Left renal cortex interstitium (tissue), 4 donors: Measurements from ENCODE around the gene KYAT1. TPM values are rescaled to one million over a fixed set of nuclear protein-coding genes. Genes with fewer than 3 reads are reported as not detected.
A peak's percentile ranks its signal among the peaks of the same experiment; 100 is the strongest.

ENCODE experiments used
- DNase-seq, 4 donors: peaks; one replicate each; pipeline ENCODE4 v3.0.0-alpha.2; 2013; ENCODE audit warnings: low read depth in 4 of 4, low spot score in 2 of 4, missing footprints in 1 of 4
- polyA plus RNA-seq, 4 donors: library from polyadenylated mRNA; unstranded; fragments of 120-200 nt; gene quantifications; one replicate each; pipeline ENCODE4 v1.2.1, GENCODE V29; 2013; ENCODE audit not compliant: insufficient read length in 4 of 4

Gene KYAT1
- polyA plus RNA-seq: 10 to 100 TPM; 17.0 to 31.0 (median 25.5) TPM

DNA sequence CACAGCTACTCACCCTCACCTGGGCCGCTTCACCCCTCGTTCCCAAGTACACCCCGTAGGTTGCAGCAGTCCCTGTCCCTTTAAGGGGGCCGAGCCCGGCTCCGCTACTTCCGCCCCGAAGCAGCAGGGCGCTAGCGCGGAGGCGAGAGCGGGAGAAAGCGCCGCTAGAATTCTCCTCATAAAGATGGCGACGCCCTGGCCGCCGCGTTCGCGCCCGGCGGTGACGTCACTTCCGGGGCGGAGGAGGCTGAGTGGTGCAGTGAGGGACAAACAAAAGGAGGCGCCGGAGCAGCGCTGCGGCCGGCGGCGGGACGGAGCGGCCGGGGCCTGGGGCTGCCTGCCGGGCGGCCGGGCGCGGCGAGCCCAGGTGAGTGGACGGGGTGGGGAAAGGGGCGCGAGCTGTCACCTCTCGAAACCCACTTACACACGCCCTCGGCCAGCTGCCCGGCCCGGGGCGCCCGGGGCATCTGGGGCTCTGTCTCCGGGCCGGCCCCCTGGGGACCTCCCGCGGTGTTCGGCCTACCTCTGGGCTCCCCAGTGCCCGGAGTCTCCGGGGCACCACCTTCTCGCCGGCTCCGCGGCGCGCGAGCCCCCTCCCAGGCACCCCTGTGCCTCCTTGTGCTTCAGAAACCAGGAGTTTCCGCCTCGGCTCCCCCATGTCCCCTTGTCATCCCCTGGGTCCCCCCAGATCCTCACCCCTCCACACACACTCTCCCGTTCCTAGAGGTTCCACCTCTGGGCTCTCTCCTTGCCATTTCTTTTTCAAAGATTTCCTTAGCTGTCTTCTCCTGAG, at the start of gene KYAT1, which contains the start of gene LRRC8A:
Gene KYAT1 (minus strand): TSS at position 67 of the 793 bp plus-strand sequence. CDS start 36,545 bp downstream, outside the sequence.
Gene LRRC8A (plus strand): TSS at position 250 of the 793 bp plus-strand sequence. CDS start 25,032 bp downstream, outside the sequence.
- DNase-seq: peak; percentile 82 to 95 (median 91)

DNA sequence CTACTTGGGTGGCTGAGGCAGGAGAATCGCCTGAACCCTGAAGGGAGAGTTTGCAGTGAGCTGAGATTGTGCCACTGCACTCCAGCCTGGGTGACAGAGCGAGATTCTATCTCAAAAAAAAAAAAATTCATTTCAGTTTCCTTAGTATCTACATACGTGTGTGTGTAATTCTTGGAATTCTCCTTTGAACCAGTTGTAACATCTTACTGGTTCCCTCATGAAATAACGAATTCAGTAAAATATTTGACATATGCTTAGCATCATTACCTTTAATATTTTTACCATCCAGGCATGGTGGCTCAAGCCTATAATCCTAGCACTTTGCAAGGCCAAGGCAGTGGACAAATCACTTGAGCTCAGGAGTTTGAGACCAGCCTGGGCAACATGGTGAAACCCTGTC, 47.8 kb upstream of the KYAT1 start:
- no peak for DNase-seq

DNA sequence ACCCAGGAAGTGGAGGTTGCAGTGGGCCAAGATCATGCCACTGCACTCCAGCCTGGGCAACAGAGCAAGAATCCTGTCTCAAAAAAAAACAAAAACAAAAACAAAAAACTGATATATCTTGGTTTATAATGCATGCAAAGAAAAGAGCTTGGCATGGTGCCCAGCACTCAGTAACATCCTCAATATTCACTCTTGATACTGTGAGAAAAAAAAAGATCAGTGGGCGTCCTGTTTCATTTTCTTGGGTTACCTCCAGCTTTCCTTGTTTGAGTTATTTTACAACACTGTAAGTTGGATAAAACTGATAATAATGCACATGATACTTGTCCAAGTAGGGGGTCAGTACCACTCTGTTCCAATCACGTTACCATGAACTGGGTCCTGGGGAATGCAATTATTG, 46.9 kb upstream of the KYAT1 start:
- DNase-seq: no peak

DNA sequence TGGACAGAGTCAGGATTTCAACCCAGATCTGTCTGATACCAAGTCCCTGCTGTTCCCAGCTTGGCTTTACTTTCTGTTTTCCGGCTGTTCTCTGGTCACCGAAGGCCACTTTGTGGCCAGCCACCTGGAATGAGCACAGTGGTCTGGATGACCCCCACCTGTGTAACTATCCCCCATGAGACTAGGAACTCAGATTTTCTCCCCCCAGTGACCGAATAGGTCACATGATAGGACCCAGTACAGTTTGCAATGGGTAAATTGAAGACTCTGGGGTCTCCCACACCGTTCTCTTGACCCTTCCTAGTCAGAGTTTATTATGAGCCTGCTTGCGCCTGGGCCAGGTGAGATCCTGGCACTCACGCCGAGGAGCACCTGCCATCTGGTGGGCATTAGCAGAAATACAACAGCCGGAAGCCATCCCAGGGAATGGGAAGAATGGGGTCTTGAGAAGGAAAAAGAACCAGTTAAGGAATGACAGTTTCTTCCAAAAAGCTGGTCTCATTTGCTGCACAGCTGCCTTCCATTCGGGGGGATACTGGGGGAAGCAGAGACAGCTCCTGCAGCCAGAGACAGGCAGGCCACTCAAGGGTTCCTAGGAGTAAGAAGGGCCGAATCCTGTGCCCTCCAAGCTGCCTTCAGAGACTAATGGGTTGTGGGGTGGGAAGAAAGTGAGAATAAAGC, 46.1 kb upstream of the KYAT1 start:
- peak in 3 of 4 donors; percentile 17 to 45 (median 41) for DNase-seq

DNA sequence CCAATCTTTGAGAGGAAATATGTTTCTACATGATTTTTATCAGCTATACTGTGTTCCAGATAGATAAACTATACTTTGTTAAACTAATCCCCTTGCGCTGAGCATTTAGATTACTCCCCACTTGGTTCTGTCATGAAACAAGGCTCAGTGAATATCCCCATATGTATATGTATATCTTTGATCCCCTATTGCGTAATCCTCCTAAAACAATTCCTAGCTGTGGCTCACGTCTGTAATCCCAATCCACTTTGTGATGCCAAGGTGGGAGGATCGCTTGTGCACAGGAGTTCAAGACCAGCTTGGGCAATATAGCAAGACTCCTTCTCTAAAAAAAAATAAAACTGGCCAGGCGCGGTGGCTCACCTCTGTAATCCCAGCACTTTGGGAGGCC, 41.7 kb upstream of the KYAT1 start:
- no peak for DNase-seq

DNA sequence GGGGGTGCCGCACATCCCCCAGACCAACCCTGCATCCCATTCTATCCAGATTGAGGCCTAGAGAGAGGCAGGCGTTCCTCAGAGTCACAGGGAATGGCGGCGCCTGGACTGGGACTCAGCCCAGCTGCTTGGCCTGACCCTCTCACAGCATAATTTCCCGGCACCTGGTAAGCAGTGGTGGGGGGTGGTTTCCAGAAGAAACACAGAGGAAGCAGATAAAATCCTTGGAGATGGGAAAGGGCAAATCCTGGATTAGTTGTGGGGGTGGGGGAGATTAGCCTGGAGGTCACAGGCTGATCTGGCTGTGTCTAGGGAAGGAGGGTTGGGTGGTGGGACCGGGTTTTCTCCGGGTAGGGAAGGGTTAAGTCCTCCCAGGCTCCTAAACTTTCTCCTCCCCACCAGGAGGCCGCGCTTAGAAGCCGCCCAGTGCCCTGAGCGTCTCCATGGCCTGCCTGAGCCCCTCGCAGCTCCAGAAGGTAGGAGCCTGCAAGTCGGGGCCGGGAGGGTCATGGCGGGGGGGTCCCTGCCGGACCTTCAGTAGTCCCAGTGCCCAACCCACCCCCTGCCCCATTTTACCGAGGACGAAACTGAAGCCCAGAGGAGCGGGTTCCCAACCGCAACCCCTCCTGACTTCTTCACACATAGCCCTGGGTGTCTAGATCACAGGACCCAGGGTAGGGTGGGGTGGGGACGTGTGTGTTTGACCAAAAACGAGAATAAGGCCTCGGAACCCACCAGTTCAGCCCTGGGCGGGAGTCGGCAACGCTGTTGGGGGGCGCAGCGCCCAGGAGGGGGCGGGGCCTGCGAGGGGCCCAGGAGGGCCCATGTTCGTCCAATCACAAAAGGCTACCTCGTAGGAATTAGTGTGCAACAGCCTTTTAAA, 40.4 kb upstream of the KYAT1 start:
- DNase-seq: peak; percentile 66 to 77 (median 74)

DNA sequence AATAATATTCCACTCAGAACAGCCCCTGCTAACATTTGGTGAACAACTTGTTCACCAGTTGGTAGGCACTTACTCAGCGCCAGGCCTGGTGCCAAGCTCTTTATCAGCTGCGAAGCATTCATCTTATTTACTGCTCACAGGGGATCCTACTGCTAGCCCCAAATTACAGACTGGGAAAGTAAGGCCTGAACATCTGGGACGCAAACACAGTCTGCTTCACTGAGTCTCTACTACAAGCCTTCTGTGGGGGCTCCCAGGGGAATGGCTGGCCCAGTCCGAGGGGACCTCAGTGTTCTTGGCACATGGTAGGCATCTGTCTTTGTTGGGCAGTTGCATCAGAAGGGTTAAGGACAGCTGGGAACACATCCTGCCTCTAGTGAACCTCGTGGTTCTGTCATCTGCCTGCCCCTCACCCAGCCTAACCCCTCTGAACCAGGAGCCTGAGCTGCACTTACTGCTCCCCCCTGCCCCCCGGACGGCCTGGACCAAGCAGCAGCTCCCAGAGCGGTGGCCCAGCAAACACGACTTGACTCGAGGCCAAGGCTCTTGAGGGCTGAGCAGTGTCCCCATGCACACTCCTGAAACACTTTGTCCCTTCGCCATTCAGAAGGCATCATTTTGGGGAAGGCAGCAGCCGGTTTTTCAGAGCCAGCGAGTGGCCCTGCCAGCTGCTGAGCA, 38.8 kb upstream of the KYAT1 start, which contains the start of gene PHYHD1:
Gene PHYHD1 (plus strand): TSS at position 602 of the 678 bp plus-strand sequence. CDS start 1,342 bp downstream, outside the sequence.
- no peak for DNase-seq

DNA sequence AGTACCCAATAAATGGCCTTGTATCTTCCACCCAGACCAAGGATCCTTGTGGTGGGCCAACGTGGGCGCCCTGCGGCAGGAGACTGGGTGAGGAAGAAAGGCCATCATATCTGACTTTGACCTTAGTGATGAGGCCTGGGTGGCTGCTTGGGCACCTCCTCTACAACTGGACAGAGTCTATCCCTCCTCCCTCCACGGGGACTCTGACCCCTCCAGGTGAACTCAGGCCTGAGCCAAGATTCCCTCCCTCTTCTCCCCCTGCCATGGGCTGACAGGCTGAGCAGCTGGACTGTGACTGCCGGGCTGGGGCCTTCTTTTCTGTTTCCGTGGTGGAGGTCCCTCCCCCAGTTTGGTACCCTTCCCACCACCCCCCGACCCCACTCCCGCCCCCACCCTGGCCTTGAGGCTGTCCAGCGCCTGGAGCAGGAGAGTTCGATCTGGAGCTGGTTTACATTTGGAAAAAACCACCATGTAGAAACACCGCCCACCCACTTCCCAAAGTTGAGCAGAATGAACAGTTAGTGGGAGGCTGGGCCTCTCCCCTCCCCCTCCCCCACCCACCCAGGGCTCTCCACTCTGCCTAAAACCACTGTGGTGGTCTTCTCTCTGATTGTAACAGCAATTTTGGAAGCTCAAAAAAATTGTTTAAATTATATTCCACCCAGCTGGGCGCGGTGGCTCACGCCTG, 37.8 kb upstream of the KYAT1 start:
- DNase-seq: no peak

DNA sequence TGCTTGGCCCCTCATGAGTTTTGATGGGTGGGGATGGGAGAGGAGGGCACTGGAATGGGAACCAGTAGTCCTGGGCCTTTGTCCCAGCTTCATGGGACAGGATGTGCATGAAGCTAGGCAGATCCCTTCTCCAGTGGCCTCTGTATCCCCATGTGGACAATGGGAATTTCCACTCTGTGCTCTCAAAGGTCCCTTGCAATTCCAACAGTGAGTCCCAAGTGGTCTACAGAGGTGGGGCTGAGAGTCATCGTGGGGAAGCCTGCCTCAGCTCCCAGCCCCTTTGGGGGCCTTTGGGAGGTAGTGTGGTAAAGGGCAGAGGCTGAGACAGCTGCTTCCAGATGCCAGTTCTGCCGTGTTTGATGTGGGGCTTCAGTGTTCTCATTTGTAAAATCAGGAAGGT, 37.2 kb upstream of the KYAT1 start:
- DNase-seq: no peak

DNA sequence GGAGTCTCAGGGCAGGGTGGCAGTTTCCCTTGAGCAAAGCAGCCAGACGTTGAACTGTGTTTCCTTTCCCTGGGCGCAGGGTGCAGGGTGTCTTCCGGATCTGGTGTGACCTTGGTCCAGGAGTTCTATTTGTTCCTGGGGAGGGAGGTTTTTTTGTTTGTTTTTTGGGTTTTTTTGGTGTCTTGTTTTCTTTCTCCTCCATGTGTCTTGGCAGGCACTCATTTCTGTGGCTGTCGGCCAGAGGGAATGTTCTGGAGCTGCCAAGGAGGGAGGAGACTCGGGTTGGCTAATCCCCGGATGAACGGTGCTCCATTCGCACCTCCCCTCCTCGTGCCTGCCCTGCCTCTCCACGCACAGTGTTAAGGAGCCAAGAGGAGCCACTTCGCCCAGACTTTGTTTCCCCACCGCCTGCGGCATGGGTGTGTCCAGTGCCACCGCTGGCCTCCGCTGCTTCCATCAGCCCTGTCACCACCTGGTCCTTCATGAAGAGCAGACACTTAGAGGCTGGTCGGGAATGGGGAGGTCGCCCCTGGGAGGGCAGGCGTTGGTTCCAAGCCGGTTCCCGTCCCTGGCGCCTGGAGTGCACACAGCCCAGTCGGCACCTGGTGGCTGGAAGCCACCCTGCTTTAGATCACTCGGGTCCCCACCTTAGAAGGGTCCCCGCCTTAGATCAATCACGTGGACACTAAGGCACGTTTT, 35.5 kb upstream of the KYAT1 start:
- DNase-seq: no peak

DNA sequence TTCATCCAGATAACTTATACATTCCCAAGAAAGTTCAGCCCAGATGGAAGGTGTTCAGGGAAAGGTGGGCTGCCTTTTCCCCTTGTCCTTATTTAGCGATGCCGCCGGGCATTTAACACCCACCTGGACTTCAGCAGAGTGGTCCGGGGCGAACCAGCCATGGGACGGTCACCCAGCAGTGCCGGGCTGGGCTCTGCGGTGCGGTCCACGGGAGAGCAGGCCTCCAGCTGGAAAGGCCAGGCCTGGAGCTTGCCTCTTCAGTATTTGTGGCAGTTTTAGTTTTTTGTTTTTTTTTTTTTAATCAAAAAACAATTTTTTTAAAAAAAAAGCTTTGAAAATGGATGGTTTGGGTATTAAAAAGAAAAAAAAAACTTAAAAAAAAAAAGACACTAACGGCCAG, 35.0 kb upstream of the KYAT1 start:
- no peak for DNase-seq

DNA sequence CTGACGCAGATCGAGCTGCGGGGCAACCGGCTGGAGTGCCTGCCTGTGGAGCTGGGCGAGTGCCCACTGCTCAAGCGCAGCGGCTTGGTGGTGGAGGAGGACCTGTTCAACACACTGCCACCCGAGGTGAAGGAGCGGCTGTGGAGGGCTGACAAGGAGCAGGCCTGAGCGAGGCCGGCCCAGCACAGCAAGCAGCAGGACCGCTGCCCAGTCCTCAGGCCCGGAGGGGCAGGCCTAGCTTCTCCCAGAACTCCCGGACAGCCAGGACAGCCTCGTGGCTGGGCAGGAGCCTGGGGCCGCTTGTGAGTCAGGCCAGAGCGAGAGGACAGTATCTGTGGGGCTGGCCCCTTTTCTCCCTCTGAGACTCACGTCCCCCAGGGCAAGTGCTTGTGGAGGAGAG, 34.5 kb upstream of the KYAT1 start:
- no peak for DNase-seq

DNA sequence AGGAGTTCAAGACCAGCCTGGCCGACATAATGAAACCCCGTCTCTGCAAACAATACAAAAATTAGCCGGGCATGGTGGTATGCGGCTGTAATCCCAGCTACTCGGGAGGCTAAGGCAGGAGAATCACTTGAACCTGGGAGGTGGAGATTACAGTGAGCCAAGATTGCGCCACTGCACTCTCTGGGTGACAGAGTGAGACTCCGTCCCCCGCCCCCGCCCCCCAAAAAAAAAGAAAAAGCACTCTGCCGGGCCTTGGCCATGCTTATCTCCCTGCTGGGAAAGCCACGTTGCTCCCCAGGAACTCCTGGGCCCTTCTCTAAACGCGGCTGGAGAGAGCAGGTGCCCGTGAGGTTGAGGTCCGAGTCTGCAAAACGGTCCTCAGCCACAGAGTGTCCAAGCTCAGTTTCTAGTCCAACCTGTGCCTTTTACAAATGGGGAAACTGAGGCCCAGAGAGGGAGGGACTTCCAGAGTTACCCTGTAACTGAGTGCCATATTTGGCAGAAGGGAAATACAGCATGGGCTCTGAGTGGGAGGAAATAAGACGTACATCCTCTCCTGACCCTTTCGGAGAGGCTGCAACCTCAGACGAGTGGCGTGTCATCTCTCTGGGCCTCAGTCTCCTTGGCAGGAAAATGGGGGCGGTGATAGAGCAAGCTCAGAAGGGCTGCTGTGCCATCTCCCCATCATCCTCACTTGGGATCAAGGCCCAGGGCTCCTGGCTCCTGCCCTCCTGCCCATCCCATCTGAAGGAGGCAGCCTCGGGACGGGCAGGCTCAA, 32.4 kb upstream of the KYAT1 start:
- no peak for DNase-seq

DNA sequence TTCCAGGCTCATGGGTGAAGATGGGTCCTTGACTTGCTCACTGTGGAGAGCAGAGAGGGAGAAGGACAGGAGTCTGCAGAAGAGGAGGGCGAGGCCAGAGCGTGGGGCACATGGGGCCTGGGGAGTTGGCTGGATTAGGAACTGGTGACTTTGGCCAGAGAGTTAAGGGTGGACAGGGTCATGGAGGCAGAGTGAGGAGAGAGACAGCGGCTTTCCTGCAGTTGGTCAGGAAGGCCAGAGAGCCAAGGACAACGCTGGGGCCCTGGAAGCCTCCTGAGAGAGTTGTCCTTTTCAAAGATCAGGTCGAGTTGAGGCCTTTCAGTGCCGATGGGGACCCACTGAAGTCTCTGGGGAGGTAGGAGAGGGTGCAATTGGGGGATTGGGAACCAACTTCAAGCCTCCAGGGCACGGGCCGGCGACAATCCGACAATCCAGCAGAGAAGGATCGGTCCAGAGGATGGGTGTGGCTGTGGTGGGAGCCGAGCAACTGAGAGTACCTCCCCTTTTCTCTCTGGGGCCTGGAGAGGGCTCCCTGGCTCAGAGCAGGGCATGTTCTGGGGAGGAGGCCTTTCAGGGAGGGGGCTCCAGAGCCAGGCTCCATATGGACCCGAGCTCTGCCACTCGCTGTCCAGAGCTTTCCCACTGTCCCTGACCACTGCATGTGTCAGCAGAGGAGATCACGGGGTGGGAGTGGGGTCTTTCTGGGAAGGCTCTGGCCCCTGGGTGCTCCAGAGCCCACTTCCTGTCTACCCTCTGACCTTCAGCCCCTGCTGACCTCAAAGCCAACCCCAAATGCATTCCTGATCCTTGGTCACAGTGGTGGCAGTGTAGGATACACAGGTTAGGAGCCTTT, 31.5 kb upstream of the KYAT1 start:
- no peak for DNase-seq

DNA sequence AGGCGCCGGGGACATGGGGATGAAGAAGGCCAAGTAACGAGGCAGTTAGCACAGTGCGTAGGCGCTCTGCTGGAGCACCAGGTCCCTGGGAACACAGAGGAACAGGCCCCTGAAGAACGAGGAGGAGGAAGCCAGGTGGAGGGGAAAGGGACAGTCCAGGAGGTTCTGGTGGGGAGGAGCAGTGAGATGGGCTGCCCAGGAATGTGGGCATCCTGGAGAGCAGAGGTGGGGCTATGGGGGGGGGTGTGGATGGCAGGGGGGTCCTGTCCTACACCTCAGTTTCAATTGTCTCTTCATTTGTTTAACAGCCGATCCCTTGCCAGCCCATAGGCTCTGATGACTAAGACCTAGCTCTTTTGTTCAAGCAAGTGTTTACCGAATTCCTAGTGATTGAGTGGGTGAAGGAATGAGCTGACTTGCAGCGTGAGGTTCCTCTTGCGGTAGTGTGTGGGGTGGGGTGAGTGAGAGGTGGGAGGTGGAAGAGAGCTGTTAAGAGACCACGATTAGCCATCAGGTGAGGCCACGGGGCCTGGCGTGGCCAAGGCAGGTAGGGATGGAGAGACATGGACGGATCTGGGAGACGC, 30.6 kb upstream of the KYAT1 start:
- DNase-seq: no peak

DNA sequence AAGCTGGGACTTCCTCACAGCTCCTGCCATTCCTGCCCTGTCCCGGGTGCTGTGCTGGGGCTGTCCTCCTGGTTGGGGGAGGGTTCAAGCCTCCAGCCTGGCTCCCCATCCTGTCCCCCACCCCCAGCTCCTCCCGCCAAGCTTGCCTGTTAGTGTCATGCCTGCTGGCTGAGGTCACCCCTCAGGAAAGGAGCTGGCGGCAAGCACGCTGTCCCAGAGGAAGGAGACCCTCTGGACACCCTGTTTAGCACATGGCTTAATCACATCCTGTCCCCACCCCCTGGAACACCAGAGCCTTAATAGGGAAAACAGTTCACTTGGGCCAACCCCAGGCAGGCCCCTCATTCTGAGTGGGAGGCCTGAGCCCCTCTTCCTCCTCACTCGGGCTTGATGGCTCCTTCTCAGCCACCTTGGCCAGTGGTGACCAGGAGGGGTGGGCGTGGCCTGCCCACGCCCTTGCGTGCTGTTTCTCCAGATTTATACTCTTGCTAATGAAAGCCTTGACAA, 29.8 kb upstream of the KYAT1 start:
- DNase-seq: no peak

DNA sequence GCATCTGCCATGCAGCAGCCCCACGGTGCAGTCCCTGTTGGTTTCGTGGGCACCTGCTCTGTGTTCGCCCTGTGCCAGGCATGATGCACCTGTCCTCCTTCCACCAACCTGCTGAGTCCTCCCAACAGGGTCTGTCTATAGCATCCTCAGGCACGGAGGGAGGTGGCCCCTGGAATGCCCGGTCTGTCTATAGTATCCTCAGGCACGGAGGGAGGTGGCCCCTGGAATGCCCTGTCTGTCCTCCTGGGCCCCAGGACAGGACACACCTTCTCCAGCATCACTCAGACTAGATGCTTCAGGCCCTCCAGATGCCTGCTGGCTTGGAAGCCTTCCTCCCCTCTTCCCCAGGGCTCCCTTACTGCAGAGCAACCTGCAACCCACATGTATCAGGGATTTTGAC, 29.2 kb upstream of the KYAT1 start:
- no peak for DNase-seq
